A549 treated with AZD9567 at 1 μM for 4 hours (cell line): Measurements from ENCODE around the gene CHPT1. TPM values are rescaled to one million over a fixed set of nuclear protein-coding genes. Genes with fewer than 3 reads are reported as not detected.

Source experiments
- total RNA-seq: library from RNA; stranded (reverse); fragments of 200-300 nt; extraction: Qiagen RNA extraction; gene quantifications from 5 replicates; pipeline ENCODE4 v1.2.3, GENCODE V29; 2022; ENCODE audit not compliant: insufficient read depth

Gene CHPT1
- 35.7 to 72.6 TPM (median 67.1 TPM) in 5 replicates for total RNA-seq

GRCh38 chr12:101697197-101697929 is at the start of gene CHPT1:
Gene CHPT1 (plus strand): TSS chr12:101697640. CDS start chr12:101697862, 222 bp downstream.

GRCh38 chr12:101738920-101739665 is 41.7 kb downstream of the CHPT1 start, which contains the start of gene SYCP3:
Gene SYCP3 (minus strand): TSS chr12:101739462. CDS start chr12:101737935, 1,527 bp downstream.

Other genes starting within 250 kb of the CHPT1 start
- gene SPIC, start 222.3 kb upstream of the CHPT1 start, total RNA-seq = not detected in 5 replicates
- not detected in 5 replicates for gene MYBPC1, start 102.7 kb upstream of the CHPT1 start, total RNA-seq
- 0.09 to 0.12 TPM in 2 of 5 replicates, not detected in the others for gene SYCP3, start 41.8 kb downstream of the CHPT1 start, total RNA-seq
- gene GNPTAB, start 133.3 kb downstream of the CHPT1 start, total RNA-seq = 11.1 to 17.1 TPM (median 13.6 TPM) in 5 replicates
- 16.8 to 21.3 TPM (median 18.8 TPM) in 5 replicates for gene DRAM1, start 179.9 kb downstream of the CHPT1 start, total RNA-seq